K562 (cell line): ENCODE results near the gene RSRP1. TPM values are rescaled to one million over a fixed set of nuclear protein-coding genes. Genes with fewer than 3 reads are reported as not detected.

Experiments
- BMI1 ChIP-seq: fragments of 150-350 bp; IDR thresholded peaks from 2 replicates; pipeline ENCODE4 v1.6.1; 2014; ENCODE audit warnings: low read length
- BRD4 ChIP-seq: fragments of 200-600 bp; sonication (generic); IDR thresholded peaks from 2 replicates; pipeline ENCODE4 v1.6.1; 2017; ENCODE audit warnings: inconsistent platforms
- CEBPB ChIP-seq: fragments of 450-650 bp; IDR thresholded peaks from 2 replicates; pipeline ENCODE4 v1.6.1; 2016; ENCODE audit warnings: missing genetic modification characterization, missing compliant biosample characterization
- CREB3L1 ChIP-seq: fragments of 450-650 bp; IDR thresholded peaks from 2 replicates; pipeline ENCODE4 v1.6.1; 2014; ENCODE audit warnings: low read depth, mild to moderate bottlenecking, moderate library complexity, borderline replicate concordance
- CREBBP ChIP-seq: IDR thresholded peaks from one replicate; pipeline ENCODE4 v1.6.1; 2012; ENCODE audit warnings: low read depth, mild to moderate bottlenecking, control low read depth, inconsistent platforms, low read length
- E2F8 ChIP-seq: fragments of 450-650 bp; IDR thresholded peaks from 2 replicates; pipeline ENCODE4 v1.7.1; 2018; ENCODE audit warnings: mild to moderate bottlenecking, low read depth; ENCODE audit not compliant: partially characterized antibody
- HEY1 ChIP-seq: fragments of 250-450 bp; sonication (Bioruptor Pico); IDR thresholded peaks from 2 replicates; pipeline ENCODE4 v1.5.0; 2020; ENCODE audit warnings: mild to moderate bottlenecking, moderate library complexity, borderline replicate concordance
- HNRNPUL1 ChIP-seq: fragments of 200-400 bp; formaldehyde crosslinking; IDR thresholded peaks from 2 replicates; pipeline ENCODE4 v1.6.1; 2017; ENCODE audit warnings: low read length
- MCM5 ChIP-seq: fragments of 450-650 bp; IDR thresholded peaks from 2 replicates; pipeline ENCODE4 v1.6.1; 2016; ENCODE audit warnings: low read depth
- MIER1 ChIP-seq: fragments of 450-650 bp; IDR thresholded peaks from 2 replicates; pipeline ENCODE4 v1.6.1; 2016; ENCODE audit warnings: antibody characterized with exemption, mild to moderate bottlenecking, low read depth
- MXD1 ChIP-seq: fragments of 250-450 bp; sonication (Bioruptor Pico); IDR thresholded peaks from 2 replicates; pipeline ENCODE4 v1.8.0; 2021; ENCODE audit warnings: borderline replicate concordance, mild to moderate bottlenecking, moderate library complexity; ENCODE audit not compliant: poor library complexity, severe bottlenecking
- PHF20 ChIP-seq: fragments of 450-650 bp; IDR thresholded peaks from 2 replicates; pipeline ENCODE4 v1.6.1; 2018; ENCODE audit not compliant: partially characterized antibody
- PTBP1 ChIP-seq: fragments of 200-400 bp; formaldehyde crosslinking; IDR thresholded peaks from 2 replicates; pipeline ENCODE4 v1.6.1; 2017; ENCODE audit warnings: low read depth, low read length
- SAP30 ChIP-seq: fragments of 200-600 bp; sonication (generic); IDR thresholded peaks from 2 replicates; pipeline ENCODE4 v1.6.1; 2012; ENCODE audit warnings: borderline replicate concordance, low read depth, mild to moderate bottlenecking, moderate library complexity, low read length, control low read depth, inconsistent platforms; ENCODE audit not compliant: insufficient read depth, poor library complexity, severe bottlenecking
- ZBED1 ChIP-seq: IDR thresholded peaks from 2 replicates; pipeline ENCODE4 v1.6.1; 2014
- ZBTB7A ChIP-seq: IDR thresholded peaks from 2 replicates; pipeline ENCODE4 v1.6.1; 2011; ENCODE audit warnings: low read depth, mild to moderate bottlenecking, low read length, moderate library complexity, borderline replicate concordance; ENCODE audit not compliant: control insufficient read depth
- ZNF133 ChIP-seq: fragments of 250-450 bp; sonication (Bioruptor Pico); IDR thresholded peaks from 2 replicates; pipeline ENCODE4 v1.4.0; 2020; ENCODE audit warnings: mild to moderate bottlenecking
- ZNF212 ChIP-seq: fragments of 450-650 bp; formaldehyde crosslinking; IDR thresholded peaks from 2 replicates; pipeline ENCODE4 v1.4.0; 2020; ENCODE audit warnings: mild to moderate bottlenecking
- ZNF280A ChIP-seq: fragments of 450-650 bp; IDR thresholded peaks from 2 replicates; pipeline ENCODE4 v1.6.1; 2018; ENCODE audit warnings: mild to moderate bottlenecking, low read depth; ENCODE audit not compliant: partially characterized antibody
- ZNF280B ChIP-seq: fragments of 250-450 bp; sonication (Bioruptor Pico); IDR thresholded peaks from 2 replicates; pipeline ENCODE4 v1.5.1; 2021; ENCODE audit warnings: mild to moderate bottlenecking
- polyA plus RNA-seq, 8 experiments: library from polyadenylated mRNA; depleted of rRNA in 4 of 8; stranded (reverse) in 5 of 8; unstranded in 3 of 8; fragments of >200 nt; fragmentation: Nextera tagmentation in 2 of 8; fragmentation: Illumina TruSeq in 1 of 8; extraction: Ambion mirVana in 2 of 8; extraction: Trizol in 1 of 8; gene quantifications; 2 replicates each; pipeline versions ENCODE4 v1.2.1 to v1.2.3, GENCODE V29; 2011 to 2014; ENCODE audit warnings: inconsistent platforms in 1 of 8, missing spikeins in 1 of 8
- total RNA-seq, 7 experiments: library from RNA; depleted of rRNA in 6 of 7; stranded (reverse); fragments of >200 nt in 6 of 7; fragmentation: Illumina TruSeq in 2 of 7; extraction: Trizol in 2 of 7; gene quantifications; 2 replicates each; pipeline versions ENCODE4 v1.2.1 to v1.2.3, GENCODE V29; 2011 to 2021; ENCODE audit warnings: low replicate concordance in 1 of 7

Gene RSRP1
- total and polyA plus RNA-seq, 9 of the 15 experiments (the other 6 are each of a cell fraction or from before 2014, with no cell fraction given): 27.2 to 283 (median 146) TPM

- no peak for TF ChIP-seq CREB3L1
- TF ChIP-seq ZBED1: no peak
- no peak for TF ChIP-seq PTBP1
- no peak for TF ChIP-seq BRD4
- peak; percentile 11; the same call in 1 of the 2 replicates for TF ChIP-seq HEY1
- TF ChIP-seq ZNF280B: no peak
- no peak for TF ChIP-seq HNRNPUL1
- no peak for TF ChIP-seq CEBPB (tag)
- no peak for TF ChIP-seq CREBBP
- no peak for TF ChIP-seq E2F8
- TF ChIP-seq MIER1: 0 out of 2 replicates have a peak, but pooled peaks have one; percentile 44
- TF ChIP-seq SAP30: no peak
- TF ChIP-seq ZNF212 (CRISPR knock-in tag): no peak
- TF ChIP-seq ZNF133 (CRISPR knock-in tag): no peak
- TF ChIP-seq MXD1 (CRISPR knock-in tag): no peak
- TF ChIP-seq PHF20: peak; percentile 16
- no peak for TF ChIP-seq BMI1
- no peak for TF ChIP-seq ZNF280A
- peak; percentile 65 for TF ChIP-seq ZBTB7A
- TF ChIP-seq MCM5: no peak
Observed at GRCh38 chr1:25247829-25248754, 838 bp upstream of the RSRP1 start (continued).
